Left renal pelvis (tissue), 4 donors: Measurements from ENCODE around the gene SOX8. TPM values are rescaled to one million over a fixed set of nuclear protein-coding genes. Genes with fewer than 3 reads are reported as not detected.
A peak's percentile ranks its signal among the peaks of the same experiment; 100 is the strongest.
"Not testable (repeated sequence)": the region's sequence is repeated elsewhere in the genome, so short reads cannot be mapped to it uniquely, and the experiment has no call there.

Experiments
- DNase-seq, 4 donors: peaks; one replicate each; pipeline ENCODE4 v3.0.0-alpha.2; 2013; ENCODE audit warnings: low read depth in 4 of 4, low spot score in 3 of 4
- polyA plus RNA-seq, 4 donors: library from polyadenylated mRNA; unstranded; fragments of 120-200 nt; gene quantifications; one replicate each; pipeline ENCODE4 v1.2.1, GENCODE V29; 2013; ENCODE audit not compliant: insufficient read length in 4 of 4

Gene SOX8
- polyA plus RNA-seq, 4 donors: 3.4 to 4.8 (median 3.6) TPM

- DNase-seq: no peak
These were observed 29.2 kb upstream of the SOX8 start for GRCh38 chr16:952321-952720.

GRCh38 chr16:953818-954217 is 27.8 kb upstream of the SOX8 start:
- DNase-seq: not testable (repeated sequence)

- DNase-seq: not testable (repeated sequence)
These were observed 25.8 kb upstream of the SOX8 start for GRCh38 chr16:955766-956165.

- no peak for DNase-seq
These were observed 22.1 kb upstream of the SOX8 start for GRCh38 chr16:959232-960040.

GRCh38 chr16:962366-962765 is 19.2 kb upstream of the SOX8 start:
- no peak for DNase-seq

- no peak for DNase-seq
These were observed 18.4 kb upstream of the SOX8 start for GRCh38 chr16:962901-963814.

- DNase-seq: no peak
These were observed 17.7 kb upstream of the SOX8 start for GRCh38 chr16:963913-964312.

- DNase-seq: no peak
These were observed 17.1 kb upstream of the SOX8 start for GRCh38 chr16:964356-965035.

GRCh38 chr16:965036-965395 is 16.6 kb upstream of the SOX8 start:
- no peak for DNase-seq

GRCh38 chr16:965487-965886 is 16.1 kb upstream of the SOX8 start:
- DNase-seq: no peak

GRCh38 chr16:966035-966434 is 15.5 kb upstream of the SOX8 start:
- no peak for DNase-seq

- DNase-seq: no peak
These were observed 15.1 kb upstream of the SOX8 start for GRCh38 chr16:966505-966904.

- no peak for DNase-seq
These were observed 14.5 kb upstream of the SOX8 start for GRCh38 chr16:967077-967541.

- DNase-seq: no peak
These were observed 13.8 kb upstream of the SOX8 start for GRCh38 chr16:967546-968295.

- no peak for DNase-seq
These were observed 12.9 kb upstream of the SOX8 start for GRCh38 chr16:968620-969019.

- no peak for DNase-seq
These were observed 11.8 kb upstream of the SOX8 start for GRCh38 chr16:969508-970385.

- DNase-seq: no peak
These were observed 11.2 kb upstream of the SOX8 start for GRCh38 chr16:970386-970765.

GRCh38 chr16:970766-971581 is 10.6 kb upstream of the SOX8 start, which contains the start of gene LMF1:
Gene LMF1, minus strand, starts transcription at chr16:970984. Its CDS starts 4 bp downstream, at chr16:970980.
- peak; percentile 72 to 82 (median 80) for DNase-seq

GRCh38 chr16:971582-971905 is 10.0 kb upstream of the SOX8 start:
- no peak for DNase-seq
